ENCODE measurements around the gene POLR1A. TPM values are rescaled to one million over a fixed set of nuclear protein-coding genes. Genes with fewer than 3 reads are reported as not detected.

Gene POLR1A
- total RNA-seq, 1 donor from 2014 or later: 54.5 TPM

GRCh38 chr2:85976106-85976920, 129.4 kb downstream of the POLR1A start:
- Mint-ChIP-seq H3K4me3 (ENCODE audit: low read depth) (no peak overlapping the region), H3K9me3 (peaks cover 12% of the 10 kb centered on the region), H3K36me3 (ENCODE audit: low read depth) (peaks cover 5% of the 10 kb centered on the region), H3K4me1 (ENCODE audit: low read depth) (no peaks in the 10 kb centered on the region), H3K27ac (no peak overlapping the region), H3K27me3 (ENCODE audit: low read depth) (peaks cover 52% of the 10 kb centered on the region)
- intact Hi-C loops (cut with micrococcal nuclease): no loop called here
- DNase-seq (ENCODE audit: low spot score): no peak

- Mint-ChIP-seq H3K27ac (no peak overlapping the region), H3K9me3 (peaks cover 13% of the 10 kb centered on the region), H3K4me1 (ENCODE audit: low read depth) (no peaks in the 10 kb centered on the region), H3K27me3 (ENCODE audit: low read depth) (peaks cover 49% of the 10 kb centered on the region), H3K4me3 (ENCODE audit: low read depth) (no peak overlapping the region), H3K36me3 (ENCODE audit: low read depth) (peaks cover 5% of the 10 kb centered on the region)
- intact Hi-C loops (cut with micrococcal nuclease): no loop called here
- no peak for DNase-seq (ENCODE audit: low spot score)
These were observed 130.1 kb downstream of the POLR1A start for GRCh38 chr2:85975581-85975980.

- peaks cover 45% of the 10 kb centered on the region for H3K27me3 Mint-ChIP-seq (ENCODE audit: low read depth)
- H3K4me3 Mint-ChIP-seq (ENCODE audit: low read depth): no peak overlapping the region
- H3K4me1 Mint-ChIP-seq (ENCODE audit: low read depth): no peaks in the 10 kb centered on the region
- intact Hi-C loops (cut with micrococcal nuclease): no loop called here
- H3K36me3 Mint-ChIP-seq (ENCODE audit: low read depth): peaks cover 5% of the 10 kb centered on the region
- peaks cover 16% of the 10 kb centered on the region for H3K9me3 Mint-ChIP-seq
- no peak overlapping the region for H3K27ac Mint-ChIP-seq
- no peak for DNase-seq (ENCODE audit: low spot score)
These were observed 131.3 kb downstream of the POLR1A start for GRCh38 chr2:85974390-85974789.

DNA sequence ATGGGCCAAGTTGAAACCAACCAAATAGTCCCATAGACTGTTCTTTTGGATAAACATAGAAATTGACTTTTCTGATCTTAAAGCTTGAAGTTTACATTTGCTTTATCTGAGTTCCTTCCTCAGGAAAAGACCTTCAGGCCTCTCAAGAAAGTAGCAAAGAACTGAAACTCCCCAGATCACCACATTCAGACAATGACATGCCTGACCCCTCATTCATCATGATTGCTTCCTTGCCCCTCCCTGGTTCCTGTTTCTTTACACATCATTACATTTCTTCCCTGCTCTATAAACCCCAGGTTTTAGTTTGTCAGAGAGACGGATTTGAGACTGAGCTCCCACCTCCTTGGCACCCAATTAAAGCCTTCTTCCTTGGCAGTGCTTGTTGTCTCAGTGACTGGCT, 133.3 kb downstream of the POLR1A start:
- Mint-ChIP-seq H3K4me1 (ENCODE audit: low read depth) (no peaks in the 10 kb centered on the region), H3K4me3 (ENCODE audit: low read depth) (no peak overlapping the region), H3K36me3 (ENCODE audit: low read depth) (peaks cover 5% of the 10 kb centered on the region), H3K27me3 (ENCODE audit: low read depth) (peaks cover 35% of the 10 kb centered on the region), H3K27ac (no peak overlapping the region), H3K9me3 (peaks cover 16% of the 10 kb centered on the region)
- no peak for DNase-seq (ENCODE audit: low spot score)
- intact Hi-C loops (cut with micrococcal nuclease): no loop called here

DNA sequence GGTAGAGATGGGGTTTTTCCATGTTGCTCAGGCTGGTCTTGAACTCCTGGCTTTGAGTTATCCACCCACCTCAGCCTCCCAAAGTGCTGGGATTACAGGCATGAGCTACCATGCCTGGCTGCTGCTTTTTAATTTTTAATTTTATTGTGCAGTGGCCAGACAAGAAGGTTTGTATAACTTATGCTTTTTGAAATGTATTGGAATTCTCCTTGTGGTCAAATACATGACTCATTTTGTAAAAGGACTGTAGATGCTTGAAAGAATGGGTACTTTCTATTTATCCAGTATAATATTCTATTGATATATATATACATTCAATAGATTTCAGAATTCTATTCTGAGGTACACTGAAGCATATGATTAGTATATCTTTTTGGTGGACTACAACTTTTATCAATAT, 134.3 kb downstream of the POLR1A start:
- no peak overlapping the region for H3K4me3 Mint-ChIP-seq (ENCODE audit: low read depth)
- intact Hi-C loops (cut with micrococcal nuclease): no loop called here

More for the DNA sequence above, 134.3 kb downstream of the POLR1A start:
- H3K36me3 Mint-ChIP-seq (ENCODE audit: low read depth): peaks cover 5% of the 10 kb centered on the region
- peaks cover 36% of the 10 kb centered on the region for H3K27me3 Mint-ChIP-seq (ENCODE audit: low read depth)
- peaks cover 20% of the 10 kb centered on the region for H3K9me3 Mint-ChIP-seq
- H3K27ac Mint-ChIP-seq: no peak overlapping the region
- DNase-seq (ENCODE audit: low spot score): no peak
- H3K4me1 Mint-ChIP-seq (ENCODE audit: low read depth): no peaks in the 10 kb centered on the region

Other genes starting within 250 kb of the POLR1A start
- gene ST3GAL5, start 216.9 kb downstream of the POLR1A start, total RNA-seq: 13.8 and 15.7 TPM in 2 replicates
- 190 and 195 TPM in 2 replicates for gene PTCD3, start 349 bp upstream of the POLR1A start, total RNA-seq
- gene IMMT, start 89.6 kb upstream of the POLR1A start, total RNA-seq: 160 and 180 TPM in 2 replicates
- gene MRPL35, start 93.6 kb upstream of the POLR1A start, total RNA-seq: 59.8 and 62.9 TPM in 2 replicates
- gene REEP1, start 231.7 kb upstream of the POLR1A start, total RNA-seq: 0.62 and 0.71 TPM in 2 replicates

Measured in activated T-helper 2 cell treated with anti-CD3 and anti-CD28 coated beads, Interferon-gamma antibody, Interleukin-2, Interleukin-4, amounts not matched to agents 10 μg/mL and 5 μg/mL and 100 μg/mL, durations not matched to agents 14 hours and 24 hours and 36 hours (primary cell).